H9 (cell line): ENCODE results near the gene CCDC127. TPM values are rescaled to one million over a fixed set of nuclear protein-coding genes. Genes with fewer than 3 reads are reported as not detected.

ENCODE experiments used
- DNase-seq: peaks from one replicate; pipeline ENCODE4 v3.0.0-alpha.2; 2017
- H2AFZ ChIP-seq: one replicate; pipeline ENCODE4 v1.6.1; 2013; ENCODE audit warnings: mild to moderate bottlenecking, low read length, control low read depth, moderate library complexity
- H2AK5ac ChIP-seq: 2 replicates; pipeline ENCODE4 v1.6.1; 2013; ENCODE audit warnings: low read length, control low read depth, mixed read lengths; ENCODE audit not compliant: insufficient read length
- H2BK120ac ChIP-seq: one replicate; pipeline ENCODE4 v1.6.1; 2013; ENCODE audit warnings: low read depth, mild to moderate bottlenecking, low read length, control low read depth, inconsistent platforms; ENCODE audit not compliant: poor library complexity, severe bottlenecking
- H2BK12ac ChIP-seq: 2 replicates; pipeline ENCODE4 v1.6.1; 2013; ENCODE audit warnings: low read length, control low read depth, mixed read lengths, low read depth; ENCODE audit not compliant: insufficient read length
- H2BK15ac ChIP-seq: 2 replicates; pipeline ENCODE4 v1.6.1; 2013; ENCODE audit warnings: low read depth, low read length, control low read depth
- H2BK20ac ChIP-seq: one replicate; pipeline ENCODE4 v1.6.1; 2013; ENCODE audit warnings: low read depth, mild to moderate bottlenecking, low read length, control low read depth, inconsistent platforms; ENCODE audit not compliant: poor library complexity, severe bottlenecking
- H2BK5ac ChIP-seq: 2 replicates; pipeline ENCODE4 v1.6.1; 2013; ENCODE audit warnings: low read length, control low read depth, mixed read lengths; ENCODE audit not compliant: insufficient read length
- H3K14ac ChIP-seq: 2 replicates; pipeline ENCODE4 v1.6.1; 2013; ENCODE audit warnings: low read length, control low read depth; ENCODE audit not compliant: insufficient read depth
- H3K18ac ChIP-seq: 2 replicates; pipeline ENCODE4 v1.6.1; 2013; ENCODE audit warnings: low read depth, mild to moderate bottlenecking, mixed read lengths, low read length, control low read depth; ENCODE audit not compliant: insufficient read length
- H3K23ac ChIP-seq: 2 replicates; pipeline ENCODE4 v1.6.1; 2013; ENCODE audit warnings: low read length, control low read depth, mixed read lengths, low read depth; ENCODE audit not compliant: insufficient read length
- H3K23me2 ChIP-seq: 2 replicates; pipeline ENCODE4 v1.6.1; 2013; ENCODE audit warnings: low read depth, mild to moderate bottlenecking, mixed read lengths, low read length, control low read depth; ENCODE audit not compliant: insufficient read length, poor library complexity, severe bottlenecking
- H3K27ac ChIP-seq: 2 replicates; pipeline ENCODE4 v1.5.1; 2013; ENCODE audit warnings: low read length, control low read depth, mixed read lengths, low read depth; ENCODE audit not compliant: insufficient read length
- H3K27me3 ChIP-seq: 2 replicates; pipeline ENCODE4 v1.6.1; 2013; ENCODE audit warnings: low read length, control low read depth, inconsistent platforms; ENCODE audit not compliant: insufficient read depth
- H3K4ac ChIP-seq: 2 replicates; pipeline ENCODE4 v1.6.1; 2013; ENCODE audit warnings: low read depth, mild to moderate bottlenecking, control low read depth, inconsistent platforms, low read length, moderate library complexity
- H3K4me1 ChIP-seq: 2 replicates; pipeline ENCODE4 v1.6.1; 2013; ENCODE audit warnings: low read length, control low read depth, inconsistent platforms; ENCODE audit not compliant: insufficient read depth
- H3K4me2 ChIP-seq: 2 replicates; pipeline ENCODE4 v1.6.1; 2013; ENCODE audit warnings: low read length, control low read depth, mixed read lengths; ENCODE audit not compliant: insufficient read length, insufficient read depth
- H3K56ac ChIP-seq: 2 replicates; pipeline ENCODE4 v1.6.1; 2013; ENCODE audit warnings: low read depth, mild to moderate bottlenecking, mixed read lengths, low read length, control low read depth; ENCODE audit not compliant: insufficient read length
- H3K79me1 ChIP-seq: 2 replicates; pipeline ENCODE4 v1.6.1; 2013; ENCODE audit warnings: low read depth, mild to moderate bottlenecking, moderate library complexity, low read length, control low read depth, inconsistent platforms; ENCODE audit not compliant: insufficient read depth, poor library complexity, severe bottlenecking
- H3K79me2 ChIP-seq: 2 replicates; pipeline ENCODE4 v1.6.1; 2013; ENCODE audit warnings: low read length, control low read depth, inconsistent platforms; ENCODE audit not compliant: insufficient read depth
- H3K9ac ChIP-seq: 2 replicates; pipeline ENCODE4 v1.6.1; 2013; ENCODE audit warnings: low read length, control low read depth, mixed read lengths; ENCODE audit not compliant: insufficient read length; ENCODE audit errors: extremely low read depth
- H3K9me3 ChIP-seq: one replicate; pipeline ENCODE4 v1.6.1; 2013; ENCODE audit warnings: low read depth, low read length, inconsistent platforms; ENCODE audit not compliant: control insufficient read depth
- H3T11ph ChIP-seq: one replicate; pipeline ENCODE4 v1.6.1; 2013; ENCODE audit warnings: mild to moderate bottlenecking, low read length, control low read depth, inconsistent platforms
- H4K20me1 ChIP-seq: one replicate; pipeline ENCODE4 v1.6.1; 2013; ENCODE audit not compliant: control insufficient read depth, insufficient read length, insufficient read depth
- H4K5ac ChIP-seq: 2 replicates; pipeline ENCODE4 v1.6.1; 2013; ENCODE audit warnings: low read depth, mild to moderate bottlenecking, mixed read lengths, low read length, control low read depth; ENCODE audit not compliant: insufficient read length
- H4K8ac ChIP-seq: replicated peaks from 2 replicates; pipeline ENCODE4 v1.6.1; 2013; ENCODE audit warnings: low read length, control low read depth, mixed read lengths, low read depth; ENCODE audit not compliant: insufficient read length
- H4K91ac ChIP-seq: 2 replicates; pipeline ENCODE4 v1.6.1; 2013; ENCODE audit warnings: low read depth, mild to moderate bottlenecking, moderate library complexity, mixed read lengths, low read length, control low read depth; ENCODE audit not compliant: insufficient read length
- H3K27ac Mint-ChIP-seq, 3 experiments: 2 replicates in 2 of 3; 3 replicates in 1 of 3; pipeline ENCODE4 v1.8.0; 2020 to 2021; ENCODE audit warnings: mixed read lengths in 3 of 3, mild to moderate bottlenecking in 1 of 3, moderate library complexity in 1 of 3
- H3K27me3 Mint-ChIP-seq: 2 replicates; pipeline ENCODE4 v1.8.0; 2021; ENCODE audit warnings: low read depth, mild to moderate bottlenecking, moderate library complexity, mixed read lengths
- H3K36me3 Mint-ChIP-seq, 3 experiments: 2 replicates in 2 of 3; 3 replicates in 1 of 3; pipeline ENCODE4 v1.8.0; 2020 to 2021; ENCODE audit warnings: low read depth in 3 of 3, mixed read lengths in 3 of 3; ENCODE audit not compliant: insufficient read depth in 1 of 3
- H3K4me1 Mint-ChIP-seq, 2 experiments: 2 replicates each; pipeline ENCODE4 v1.8.0; 2020; ENCODE audit warnings: mixed read lengths in 2 of 2
- H3K4me3 Mint-ChIP-seq, 2 experiments: 2 replicates in 1 of 2; 3 replicates in 1 of 2; pipeline ENCODE4 v1.8.0; 2020 to 2021; ENCODE audit warnings: mild to moderate bottlenecking in 2 of 2, mixed read lengths in 2 of 2, moderate library complexity in 1 of 2
- H3K9me3 Mint-ChIP-seq, 2 experiments: 2 replicates in 1 of 2; 3 replicates in 1 of 2; pipeline ENCODE4 v1.8.0; 2020; ENCODE audit warnings: mild to moderate bottlenecking in 2 of 2, mixed read lengths in 2 of 2, moderate library complexity in 1 of 2
- CTCF ChIP-seq: fragments of 200-600 bp; sonication (generic); conservative IDR thresholded peaks from 3 replicates; pipeline ENCODE4 v1.8.0; 2021; ENCODE audit warnings: antibody characterized with exemption, mild to moderate bottlenecking
- WGBS: extraction: QIAGEN DNeasy Blood & Tissue Kit; methylation state at CpG from one replicate; pipeline ENCODE4 v1.1.7; 2013; ENCODE audit warnings: missing lambda C conversion rate, low lambda C conversion rate, mixed read lengths; ENCODE audit not compliant: insufficient read length; ENCODE audit errors: extremely low coverage; 5-methylcytosine and 5-hydroxymethylcytosine counted together
- total RNA-seq: library from RNA; stranded (reverse); gene quantifications from 2 replicates; pipeline ENCODE4 v1.2.1, GENCODE V29; 2021

CCDC127 gene
- total RNA-seq, 1 experiment from 2014 or later, result 9.0 TPM

DNA sequence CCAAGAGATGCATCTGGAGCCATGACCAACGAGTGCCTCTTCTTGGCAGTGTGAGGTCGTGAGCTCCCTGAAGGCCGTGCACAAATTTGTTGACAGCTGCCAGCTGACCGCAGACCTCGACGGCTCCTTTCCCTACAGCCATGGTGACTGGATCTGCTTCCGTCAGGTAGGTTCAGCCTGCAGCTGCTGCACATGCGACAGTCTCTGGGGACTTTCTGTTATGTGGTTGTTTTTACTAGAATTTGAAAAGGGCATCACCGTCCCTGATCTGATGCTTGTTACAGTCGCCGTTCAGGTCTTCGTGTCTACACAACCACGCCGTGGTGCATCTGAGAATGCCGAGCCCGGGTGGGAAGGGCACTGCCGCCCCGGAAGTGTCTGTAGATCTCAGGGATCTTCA is 63.1 kb downstream of the CCDC127 start:
- Mint-ChIP-seq H3K36me3 (peaks cover 27 to 86% (median 81%) of the 10 kb centered on the region in 3 experiments; a peak in 6 of 7 replicates), H3K4me1 (peaks cover 11 to 19% of the 10 kb centered on the region in 2 experiments), H3K4me3 (no peak overlapping the region), H3K27me3 (no peaks in the 10 kb centered on the region; the same call in 1 of the 2 replicates), H3K9me3 (no peaks in the 10 kb centered on the region), H3K27ac (peak overlapping the region in 2 of 3 experiments; percentile 28 to 81; a peak in 2 of 7 replicates)
- Histone ChIP-seq H3K4me2 (no peak overlapping the region), H3K9ac (no peak overlapping the region), H2AK5ac (no peak overlapping the region), H3K27me3 (no peaks in the 10 kb centered on the region), H2BK120ac (no peak overlapping the region), H2AFZ (no peak overlapping the region), H3T11ph (no peak overlapping the region), H3K79me1 (no peaks in the 10 kb centered on the region), H3K27ac (no peak overlapping the region), H2BK20ac (no peak overlapping the region), H2BK15ac (no peak overlapping the region), H3K14ac (no peak overlapping the region), H2BK5ac (no peak overlapping the region), H4K20me1 (no peaks in the 10 kb centered on the region), H4K5ac (no peak overlapping the region), H3K9me3 (no peaks in the 10 kb centered on the region), H3K56ac (no peak overlapping the region), H3K79me2 (no peaks in the 10 kb centered on the region), H3K4me1 (no peaks in the 10 kb centered on the region), H3K23me2 (no peaks in the 10 kb centered on the region), H3K4ac (no peak overlapping the region), H2BK12ac (no peak overlapping the region), H3K23ac (no peak overlapping the region), H4K8ac (no peak overlapping the region), H3K18ac (no peak overlapping the region), H4K91ac (no peak overlapping the region)
- DNase-seq, result no peak
- WGBS, result no CpG with 5 or more reads among the region's 18 CpGs
- TF ChIP-seq CTCF, result no peak
